HepG2 (cell line): ENCODE data around the gene DCC. TPM values are rescaled to one million over a fixed set of nuclear protein-coding genes. Genes with fewer than 3 reads are reported as not detected.

Source experiments
- ATAC-seq: fragments of 200-7000 bp; cut with Tn5 transposase; 3 replicates; pipeline ENCODE4 v1.9.1; 2020; ENCODE audit warnings: mild to moderate bottlenecking, moderate library complexity
- BruUV-seq: library from RNA; stranded (reverse); fragments of 400-500 nt; replicated peaks from 2 replicates; lab custom pipeline; 2021; lab: Mats Ljungman, UMichigan
- CTCF ChIA-PET: fragments of 300-600 bp; formaldehyde crosslinking; extraction: SDS; loops from one replicate; lab custom pipeline; 2021; ENCODE audit warnings: low total read pairs, inconsistent platforms, low intra/inter-chr PET ratio; lab: Yijun Ruan, JAX
- POLR2A ChIA-PET: fragments of 350-600 bp; sonication (Branson Sonifier 250); formaldehyde crosslinking; loops from one replicate; lab custom pipeline; 2020; ENCODE audit warnings: antibody characterized with exemption, inconsistent platforms; lab: Yijun Ruan, JAX
- DNase-seq: peaks from one replicate; pipeline ENCODE4 v3.0.0-alpha.2; 2015; ENCODE audit warnings: low spot score
- FAIRE-seq: peaks from 3 replicates; lab custom pipeline; 2011; peaks lifted over from hg19 to GRCh38; lab: Jason Lieb, UNC
- H2AFZ ChIP-seq: one replicate; pipeline ENCODE4 v1.6.1; 2011; ENCODE audit warnings: low read length, inconsistent platforms
- H3K27ac ChIP-seq: fragments of 300-600 bp; 3 replicates; pipeline ENCODE4 v1.8.0; 2011; ENCODE audit warnings: mixed run types, mild to moderate bottlenecking, mixed read lengths, low read length, inconsistent platforms; ENCODE audit not compliant: insufficient read depth; ENCODE audit errors: extremely low read length
- H3K27me3 ChIP-seq, 2 experiments: fragments of 200-600 bp in 1 of 2; 2 replicates in 1 of 2; 3 replicates in 1 of 2; pipeline versions ENCODE4 v1.6.0 to v1.8.0; 2011; ENCODE audit warnings: low read length in 2 of 2, mild to moderate bottlenecking in 2 of 2, moderate library complexity in 2 of 2, inconsistent platforms in 1 of 2; ENCODE audit not compliant: insufficient read depth in 2 of 2, control insufficient read depth in 1 of 2
- H3K36me3 ChIP-seq, 2 experiments: fragments of 200-600 bp in 1 of 2; replicated peaks in 1 of 2; 2 replicates in 1 of 2; 3 replicates in 1 of 2; pipeline versions ENCODE4 v1.5.1 to v1.8.0; 2011; ENCODE audit warnings: low read length in 2 of 2, inconsistent platforms in 1 of 2; ENCODE audit not compliant: insufficient read depth in 2 of 2, control insufficient read depth in 1 of 2
- H3K4me1 ChIP-seq: 2 replicates; pipeline ENCODE4 v1.5.1; 2012; ENCODE audit warnings: low read length, inconsistent platforms; ENCODE audit not compliant: insufficient read depth
- H3K4me2 ChIP-seq: 2 replicates; pipeline ENCODE4 v1.6.0; 2011; ENCODE audit warnings: low read depth, low read length, inconsistent platforms
- H3K4me3 ChIP-seq, 3 experiments: fragments of 200-600 bp in 1 of 3; sonication (generic), shearing (Covaris generic) in 1 of 3; replicated peaks in 1 of 3; 2 replicates each; pipeline ENCODE4 v1.5.1; 2011 to 2016; ENCODE audit warnings: low read length in 3 of 3, inconsistent platforms in 2 of 3, low read depth in 2 of 3, mild to moderate bottlenecking in 2 of 3, control low read depth in 1 of 3, mixed read lengths in 1 of 3; ENCODE audit not compliant: insufficient read depth in 1 of 3
- H3K79me2 ChIP-seq: one replicate; pipeline ENCODE4 v1.6.1; 2011; ENCODE audit warnings: low read length, inconsistent platforms; ENCODE audit not compliant: insufficient read depth
- H3K9ac ChIP-seq: 2 replicates; pipeline ENCODE4 v1.6.0; 2011; ENCODE audit warnings: mild to moderate bottlenecking, low read depth, low read length, inconsistent platforms; ENCODE audit not compliant: insufficient read depth
- H3K9me3 ChIP-seq: 2 replicates; pipeline ENCODE4 v1.5.1; 2012; ENCODE audit warnings: mild to moderate bottlenecking, low read length
- H4K20me1 ChIP-seq: 2 replicates; pipeline ENCODE4 v1.6.0; 2011; ENCODE audit warnings: inconsistent platforms, mild to moderate bottlenecking, low read length, moderate library complexity; ENCODE audit not compliant: insufficient read depth
- GFI1 ChIP-seq: sonication (generic); formaldehyde crosslinking; IDR thresholded peaks from 2 replicates; pipeline ENCODE4 v1.5.0; 2020; ENCODE audit warnings: missing genetic modification reagents, mild to moderate bottlenecking, borderline replicate concordance
- JUND ChIP-seq: sonication (generic); formaldehyde crosslinking; IDR thresholded peaks from 2 replicates; pipeline ENCODE4 v1.8.0; 2022; ENCODE audit warnings: mild to moderate bottlenecking, missing genetic modification reagents
- MAZ ChIP-seq, 2 experiments: sonication (generic) in 1 of 2; formaldehyde crosslinking in 1 of 2; IDR thresholded peaks; 2 replicates each; pipeline versions ENCODE4 v1.5.0 to v1.6.1; 2012 to 2020; ENCODE audit warnings: low read depth in 2 of 2, mild to moderate bottlenecking in 2 of 2, borderline replicate concordance in 1 of 2, improper control_type of control experiment in 1 of 2, low read length in 1 of 2, missing genetic modification reagents in 1 of 2, moderate library complexity in 1 of 2
- NFKB2 ChIP-seq: sonication (generic); formaldehyde crosslinking; IDR thresholded peaks from 2 replicates; pipeline ENCODE4 v1.4.0; 2020; ENCODE audit warnings: missing genetic modification reagents, borderline replicate concordance
- SNAPC2 ChIP-seq: sonication (generic); formaldehyde crosslinking; IDR thresholded peaks from 2 replicates; pipeline ENCODE4 v1.8.1; 2022; ENCODE audit warnings: mild to moderate bottlenecking, missing genetic modification reagents
- SP140L ChIP-seq: sonication (generic); formaldehyde crosslinking; IDR thresholded peaks from 2 replicates; pipeline ENCODE4 v1.4.0; 2020; ENCODE audit warnings: missing genetic modification reagents, borderline replicate concordance
- ZBTB42 ChIP-seq: sonication (generic); formaldehyde crosslinking; IDR thresholded peaks from 2 replicates; pipeline ENCODE4 v1.5.0; 2020; ENCODE audit warnings: mild to moderate bottlenecking, missing genetic modification reagents
- ZNF33B ChIP-seq: sonication (generic); formaldehyde crosslinking; IDR thresholded peaks from 2 replicates; pipeline ENCODE4 v1.5.1; 2020; ENCODE audit warnings: mild to moderate bottlenecking, missing genetic modification reagents
- ZNF496 ChIP-seq: sonication (generic); formaldehyde crosslinking; IDR thresholded peaks from 2 replicates; pipeline ENCODE4 v1.8.1; 2023; ENCODE audit warnings: mild to moderate bottlenecking, moderate library complexity, missing genetic modification reagents; ENCODE audit not compliant: insufficient replicate concordance
- ZNF567 ChIP-seq: sonication (generic); formaldehyde crosslinking; IDR thresholded peaks from 2 replicates; pipeline ENCODE4 v1.8.1; 2023; ENCODE audit warnings: mild to moderate bottlenecking, missing genetic modification reagents, borderline replicate concordance
- WGBS: methylation state at CpG from one replicate; pipeline ENCODE4 v1.1.6; 2017; ENCODE audit warnings: low lambda C conversion rate; 5-methylcytosine and 5-hydroxymethylcytosine counted together
- in situ Hi-C: cut with HindIII; loops from 2 replicates; pipeline ENCODE4 v1.10.0; 2017; ENCODE audit warnings: low pct_unique_long_range_greater_than_20kb; ENCODE audit not compliant: extremely low pct_ligation_motif_present
- intact Hi-C: fragments of 100-400 bp; cut with micrococcal nuclease; formaldehyde crosslinking; loops from one replicate; pipeline ENCODE4 v1.10.0; 2022; ENCODE audit not compliant: unreplicated experiment
- polyA plus RNA-seq, 8 experiments: library from polyadenylated mRNA; depleted of rRNA in 3 of 8; stranded (reverse) in 7 of 8; unstranded in 1 of 8; fragments of >200 nt; fragmentation: Illumina TruSeq in 4 of 8; extraction: Trizol in 4 of 8; gene quantifications; 2 replicates each; pipeline versions ENCODE4 v1.2.1 to v1.2.3, GENCODE V29; 2011 to 2016; ENCODE audit warnings: low read depth in 4 of 8, missing spikeins in 1 of 8, mixed read lengths in 1 of 8; ENCODE audit not compliant: insufficient read depth in 1 of 8
- total RNA-seq, 5 experiments: library from RNA; depleted of rRNA; stranded (reverse); fragments of >200 nt; fragmentation: Illumina TruSeq; extraction: Trizol; gene quantifications; 2 replicates each; pipeline ENCODE4 v1.2.3, GENCODE V29; 2016; ENCODE audit warnings: low read depth in 1 of 5

DCC gene
- total and polyA plus RNA-seq, 2 of the 13 experiments (the other 11 are each of a cell fraction or from before 2014, with no cell fraction given): not detected

DNA sequence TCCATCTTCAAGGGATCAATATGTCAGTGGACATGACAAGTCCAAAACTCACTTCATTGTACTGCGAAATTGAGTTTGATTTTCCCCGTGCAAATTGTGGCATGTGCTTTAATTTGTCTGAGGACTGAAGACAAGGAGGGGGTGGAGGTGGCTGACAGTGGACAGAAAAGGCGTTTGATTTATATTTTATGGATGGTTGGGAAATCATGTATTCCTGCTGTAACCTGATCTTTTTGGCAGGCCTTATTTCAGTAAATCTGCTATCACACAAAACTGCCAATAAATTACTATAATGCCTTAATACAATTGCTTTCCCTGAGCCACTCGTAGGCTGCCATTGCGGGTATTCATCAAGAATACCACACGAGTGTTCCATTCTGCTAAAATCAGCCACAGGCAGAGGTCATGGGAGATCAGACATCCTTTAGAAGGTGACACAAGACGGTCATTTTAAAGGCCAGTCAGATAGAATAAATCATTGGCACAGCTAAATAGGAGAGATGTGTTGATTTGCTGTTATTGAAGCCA lies 1164.0 kb downstream of the DCC start:
- Histone ChIP-seq H3K27me3 (no peaks in the 10 kb centered on the region), H4K20me1 (no peaks in the 10 kb centered on the region), H2AFZ (no peak overlapping the region), H3K79me2 (no peaks in the 10 kb centered on the region), H3K4me1 (no peaks in the 10 kb centered on the region), H3K9ac (no peak overlapping the region), H3K9me3 (no peaks in the 10 kb centered on the region), H3K4me3 (no peak overlapping the region), H3K4me2 (no peak overlapping the region), H3K27ac (no peak overlapping the region), H3K36me3 (no peaks in the 10 kb centered on the region)
- ATAC-seq: no peak
- TF ChIP-seq MAZ (IDR thresholded peaks at IDR 0.05; ENCODE audit: borderline replicate concordance, low read depth, low read length): no peak
- no peak for TF ChIP-seq MAZ (CRISPR knock-in tag; IDR thresholded peaks at IDR 0.05; ENCODE audit: low read depth)
- TF ChIP-seq NFKB2: no peak
- no peak for TF ChIP-seq SP140L
- no peak for TF ChIP-seq ZNF496
- no peak for TF ChIP-seq ZBTB42 (CRISPR knock-in tag)
- TF ChIP-seq SNAPC2 (CRISPR knock-in tag): no peak
- TF ChIP-seq JUND (CRISPR knock-in tag): no peak
- no peak for TF ChIP-seq ZNF33B (CRISPR knock-in tag)
- TF ChIP-seq ZNF567 (CRISPR knock-in tag): no peak
- TF ChIP-seq GFI1 (CRISPR knock-in tag): no peak
- intact Hi-C loops: no loop called here
- 0% methylated on average over 7 of the region's 7 CpGs for WGBS
- POLR2A ChIA-PET: no interaction called here
- CTCF ChIA-PET: no interaction called here
- no TSS peak for BruUV-seq
- DNase-seq: no peak
- no peak for FAIRE-seq
- in situ Hi-C loops: no loop called here
